Activated CD8-positive, alpha-beta memory T cell treated with anti-CD3 and anti-CD28 coated beads, Interleukin-2, amount 50 U/mL, for 1 hour (primary cell): ENCODE data around the gene AKTIP.
"Not testable (repeated sequence)": the region's sequence is repeated elsewhere in the genome, so short reads cannot be mapped to it uniquely, and the experiment has no call there.

Source experiments
- DNase-seq: peaks from one replicate; pipeline ENCODE4 v3.0.0-alpha.2; 2020; ENCODE audit errors: extremely low read depth

AKTIP gene

GRCh38 chr16:53502331-53503269, at the start of gene AKTIP:
AKTIP (minus strand) TSS chr16:53503209; CDS start chr16:53500259, 2,950 bp downstream.
- peak; percentile 30 for DNase-seq

GRCh38 chr16:53549970-53550690, 47.1 kb upstream of the AKTIP start:
- peak; percentile 27 for DNase-seq

- no peak for DNase-seq
These were observed 44.0 kb upstream of the AKTIP start for GRCh38 chr16:53546988-53547391.

- DNase-seq = peak; percentile 34
These were observed 42.4 kb upstream of the AKTIP start for GRCh38 chr16:53545433-53545832.

GRCh38 chr16:53542283-53542682, 39.3 kb upstream of the AKTIP start:
- no peak for DNase-seq

GRCh38 chr16:53541326-53541725, 38.3 kb upstream of the AKTIP start:
- no peak for DNase-seq

GRCh38 chr16:53539759-53540718, 37.0 kb upstream of the AKTIP start:
- DNase-seq = not testable (repeated sequence)

- DNase-seq = not testable (repeated sequence)
These were observed 36.3 kb upstream of the AKTIP start for GRCh38 chr16:53539346-53539745.

- DNase-seq = no peak
These were observed 34.6 kb upstream of the AKTIP start for GRCh38 chr16:53537626-53538025.

- DNase-seq = no peak
These were observed 31.2 kb upstream of the AKTIP start for GRCh38 chr16:53534206-53534605.

- no peak for DNase-seq
These were observed 27.7 kb upstream of the AKTIP start for GRCh38 chr16:53530741-53531140.

GRCh38 chr16:53530046-53530445, 27.0 kb upstream of the AKTIP start:
- DNase-seq = no peak

GRCh38 chr16:53529513-53529912, 26.5 kb upstream of the AKTIP start:
- no peak for DNase-seq

- no peak for DNase-seq
These were observed 25.8 kb upstream of the AKTIP start for GRCh38 chr16:53528797-53529196.

- DNase-seq = no peak
These were observed 21.1 kb upstream of the AKTIP start for GRCh38 chr16:53523971-53524548.

GRCh38 chr16:53523126-53523804, 20.3 kb upstream of the AKTIP start:
- no peak for DNase-seq

- DNase-seq = no peak
These were observed 16.5 kb upstream of the AKTIP start for GRCh38 chr16:53519417-53520091.

GRCh38 chr16:53518550-53519416, 15.8 kb upstream of the AKTIP start:
- DNase-seq = peak; percentile 34

GRCh38 chr16:53517851-53518250, 14.8 kb upstream of the AKTIP start:
- DNase-seq = no peak
